Erythroblast (primary cell): ENCODE measurements around the gene RFX3.

Source experiments
- GATA1 ChIP-seq: IDR thresholded peaks from 2 replicates; pipeline ENCODE4 v1.6.1; 2011; ENCODE audit warnings: low read depth, mild to moderate bottlenecking, control low read depth, low read length, moderate library complexity
- POLR2A ChIP-seq: IDR thresholded peaks from 2 replicates; pipeline ENCODE4 v1.6.1; 2011; ENCODE audit warnings: mild to moderate bottlenecking, low read length

- TF ChIP-seq POLR2A, result no peak
- no peak for TF ChIP-seq GATA1
Measured at GRCh38 chr9:3467593-3468219, 58.1 kb downstream of the RFX3 start.
